Glutamatergic neuron (in vitro differentiated cells): Measurements from ENCODE around the gene TUBB4A. TPM values are rescaled to one million over a fixed set of nuclear protein-coding genes. Genes with fewer than 3 reads are reported as not detected.

Experiments
- DNase-seq: peaks from one replicate; pipeline ENCODE4 v3.0.0; 2022
- H3K27ac Mint-ChIP-seq: one replicate; pipeline ENCODE4 v1.8.0; 2020; ENCODE audit warnings: mild to moderate bottlenecking, mixed read lengths, inconsistent platforms; ENCODE audit not compliant: unreplicated experiment
- H3K27me3 Mint-ChIP-seq: one replicate; pipeline ENCODE4 v1.8.0; 2020; ENCODE audit warnings: mild to moderate bottlenecking, moderate library complexity, mixed read lengths, inconsistent platforms; ENCODE audit not compliant: unreplicated experiment
- H3K36me3 Mint-ChIP-seq: one replicate; pipeline ENCODE4 v1.8.0; 2020; ENCODE audit warnings: mild to moderate bottlenecking, mixed read lengths, inconsistent platforms; ENCODE audit not compliant: unreplicated experiment
- H3K4me1 Mint-ChIP-seq: one replicate; pipeline ENCODE4 v1.8.0; 2020; ENCODE audit warnings: mild to moderate bottlenecking, low read depth, mixed read lengths, inconsistent platforms; ENCODE audit not compliant: unreplicated experiment
- H3K4me3 Mint-ChIP-seq: one replicate; pipeline ENCODE4 v1.8.0; 2020; ENCODE audit warnings: mild to moderate bottlenecking, mixed read lengths, inconsistent platforms; ENCODE audit not compliant: unreplicated experiment
- H3K9me3 Mint-ChIP-seq: one replicate; pipeline ENCODE4 v1.8.0; 2020; ENCODE audit warnings: mild to moderate bottlenecking, moderate library complexity, mixed read lengths, inconsistent platforms; ENCODE audit not compliant: unreplicated experiment
- CTCF ChIP-seq: fragments of 200-600 bp; sonication (generic); IDR thresholded peaks from one replicate; pipeline ENCODE4 v1.5.0; 2021; ENCODE audit not compliant: partially characterized antibody, unreplicated experiment
- total RNA-seq: library from RNA; stranded (reverse); fragmentation: NEBNext Ultra II Directional; extraction: Animal tissue kit (Norgen Biotek cat#: 25700); gene quantifications from one replicate; pipeline ENCODE4 v1.2.1, GENCODE V29; 2021; ENCODE audit not compliant: unreplicated experiment

TUBB4A gene
- total RNA-seq, 1 donor from 2014 or later = 225 TPM

GRCh38 chr19:6491802-6492592 is 10.1 kb downstream of the TUBB4A start:
- no peak for DNase-seq
- peaks cover 5% of the 10 kb centered on the region for H3K9me3 Mint-ChIP-seq
- no peak overlapping the region for H3K27ac Mint-ChIP-seq
- H3K36me3 Mint-ChIP-seq = peaks cover 6% of the 10 kb centered on the region
- TF ChIP-seq CTCF = no peak
- H3K4me3 Mint-ChIP-seq = no peak overlapping the region
- H3K27me3 Mint-ChIP-seq = peaks cover 4% of the 10 kb centered on the region
- H3K4me1 Mint-ChIP-seq = no peaks in the 10 kb centered on the region

GRCh38 chr19:6490134-6490533 is 12.0 kb downstream of the TUBB4A start:
- no peak overlapping the region for H3K27ac Mint-ChIP-seq
- peaks cover 6% of the 10 kb centered on the region for H3K36me3 Mint-ChIP-seq
- peaks cover 4% of the 10 kb centered on the region for H3K27me3 Mint-ChIP-seq
- peaks cover 5% of the 10 kb centered on the region for H3K9me3 Mint-ChIP-seq
- TF ChIP-seq CTCF = no peak
- DNase-seq = no peak
- no peaks in the 10 kb centered on the region for H3K4me1 Mint-ChIP-seq
- no peak overlapping the region for H3K4me3 Mint-ChIP-seq

GRCh38 chr19:6489278-6490061 is 12.6 kb downstream of the TUBB4A start:
- Mint-ChIP-seq H3K27ac (no peak overlapping the region), H3K9me3 (peaks cover 3% of the 10 kb centered on the region), H3K27me3 (peaks cover under 1% of the 10 kb centered on the region), H3K4me1 (no peaks in the 10 kb centered on the region), H3K4me3 (no peak overlapping the region), H3K36me3 (peaks cover 2% of the 10 kb centered on the region)
- no peak for DNase-seq
- TF ChIP-seq CTCF = no peak

- Mint-ChIP-seq H3K4me3 (no peak overlapping the region), H3K27ac (no peak overlapping the region), H3K36me3 (no peaks in the 10 kb centered on the region), H3K27me3 (no peaks in the 10 kb centered on the region), H3K4me1 (no peaks in the 10 kb centered on the region), H3K9me3 (no peaks in the 10 kb centered on the region)
- no peak for DNase-seq
- TF ChIP-seq CTCF = no peak
Observed at GRCh38 chr19:6484831-6485230, 17.3 kb downstream of the TUBB4A start.

- Mint-ChIP-seq H3K36me3 (no peaks in the 10 kb centered on the region), H3K9me3 (no peaks in the 10 kb centered on the region), H3K27ac (no peak overlapping the region), H3K27me3 (no peaks in the 10 kb centered on the region), H3K4me1 (no peaks in the 10 kb centered on the region), H3K4me3 (no peak overlapping the region)
- no peak for TF ChIP-seq CTCF
- DNase-seq = no peak
Observed at GRCh38 chr19:6484230-6484629, 17.9 kb downstream of the TUBB4A start.
